OCI-LY7 (cell line): ENCODE results near the gene PSMB11. TPM values are rescaled to one million over a fixed set of nuclear protein-coding genes. Genes with fewer than 3 reads are reported as not detected.

ENCODE experiments used
- BruUV-seq: library from RNA; stranded (reverse); fragments of 400-500 nt; replicated peaks from 2 replicates; lab custom pipeline; 2021; lab: Mats Ljungman, UMichigan
- CTCF ChIA-PET: fragments of 300-600 bp; sonication (Branson Sonifier 250); formaldehyde crosslinking; loops from one replicate; lab custom pipeline; 2022; ENCODE audit warnings: antibody characterized with exemption; ENCODE audit not compliant: unreplicated experiment; lab: Charles Lee
- POLR2A ChIA-PET: fragments of 300-600 bp; sonication (Branson Sonifier 250); formaldehyde crosslinking; loops from one replicate; lab custom pipeline; 2022; ENCODE audit warnings: antibody characterized with exemption; lab: Charles Lee
- DNase-seq: peaks from one replicate; pipeline ENCODE4 v3.0.0-alpha.2; 2015; ENCODE audit warnings: low spot score
- H2AFZ ChIP-seq: fragments of 200-600 bp; sonication (generic), shearing (Covaris generic); 2 replicates; pipeline ENCODE4 v1.6.1; 2014; ENCODE audit warnings: mild to moderate bottlenecking, antibody characterized with exemption, low read length, moderate library complexity
- H3K27ac ChIP-seq: fragments of 200-600 bp; sonication (generic); 2 replicates; pipeline ENCODE4 v1.5.1; 2014; ENCODE audit warnings: mixed run types, low read depth, mild to moderate bottlenecking, moderate library complexity, low read length, inconsistent platforms; ENCODE audit not compliant: poor library complexity, severe bottlenecking
- H3K36me3 ChIP-seq: fragments of 200-600 bp; sonication (generic); 2 replicates; pipeline ENCODE4 v1.6.1; 2014; ENCODE audit warnings: mild to moderate bottlenecking, antibody characterized with exemption, low read length, moderate library complexity, mixed read lengths; ENCODE audit not compliant: insufficient read depth
- H3K4me1 ChIP-seq: fragments of 200-600 bp; sonication (generic); 2 replicates; pipeline ENCODE4 v1.5.1; 2014; ENCODE audit warnings: mild to moderate bottlenecking, low read length; ENCODE audit not compliant: insufficient read depth, poor library complexity, severe bottlenecking
- H3K4me2 ChIP-seq: fragments of 200-600 bp; sonication (generic); 2 replicates; pipeline ENCODE4 v1.6.1; 2014; ENCODE audit warnings: mild to moderate bottlenecking, low read length
- H3K4me3 ChIP-seq: fragments of 200-600 bp; sonication (generic); 2 replicates; pipeline ENCODE4 v1.5.1; 2014; ENCODE audit warnings: mild to moderate bottlenecking, low read depth, low read length; ENCODE audit not compliant: poor library complexity, severe bottlenecking
- H3K79me2 ChIP-seq: fragments of 200-600 bp; sonication (generic); 2 replicates; pipeline ENCODE4 v1.6.1; 2016; ENCODE audit warnings: low read depth, mild to moderate bottlenecking, low read length, moderate library complexity, mixed read lengths; ENCODE audit not compliant: insufficient read depth
- H3K9me2 ChIP-seq: fragments of 200-600 bp; sonication (generic); 2 replicates; pipeline ENCODE4 v1.6.1; 2016; ENCODE audit warnings: mild to moderate bottlenecking, low read length, mixed read lengths; ENCODE audit not compliant: insufficient read depth
- H3K9me3 ChIP-seq: fragments of 200-600 bp; sonication (generic); 2 replicates; pipeline ENCODE4 v1.6.1; 2014; ENCODE audit warnings: mild to moderate bottlenecking, mixed run types, low read length, mixed read lengths
- H4K20me1 ChIP-seq: fragments of 200-600 bp; sonication (generic); 2 replicates; pipeline ENCODE4 v1.6.1; 2014; ENCODE audit warnings: mild to moderate bottlenecking, antibody characterized with exemption, low read length, moderate library complexity, mixed read lengths; ENCODE audit not compliant: insufficient read depth
- CTCF ChIP-seq: fragments of 200-600 bp; sonication (generic); conservative IDR thresholded peaks from 2 replicates; pipeline ENCODE4 v1.5.1; 2014; ENCODE audit warnings: mild to moderate bottlenecking, antibody characterized with exemption, low read length, moderate library complexity, mixed read lengths
- EZH2phosphoT487 ChIP-seq: fragments of 200-600 bp; sonication (generic); IDR thresholded peaks from 2 replicates; pipeline ENCODE4 v1.6.1; 2018; ENCODE audit warnings: low read depth, borderline replicate concordance, mild to moderate bottlenecking, mixed run types, antibody characterized with exemption, low read length, moderate library complexity, mixed read lengths
- intact Hi-C: fragments of 100-400 bp; cut with micrococcal nuclease; formaldehyde crosslinking; loops from one replicate; pipeline ENCODE4 v1.10.0; 2022; ENCODE audit not compliant: unreplicated experiment
- total RNA-seq, 2 experiments: library from RNA; depleted of rRNA in 1 of 2; stranded (reverse); fragments of >200 nt in 1 of 2; shearing (Covaris generic) in 1 of 2; gene quantifications; 2 replicates each; pipeline ENCODE4 v1.2.3, GENCODE V29; 2014 to 2022

Gene PSMB11
- total RNA-seq, 2 experiments from 2014 or later, result not detected

- DNase-seq, result no peak
- no peaks in the 10 kb centered on the region for H3K9me3 ChIP-seq
- H3K4me2 ChIP-seq, result no peak overlapping the region
- H3K79me2 ChIP-seq, result no peaks in the 10 kb centered on the region
- no peaks in the 10 kb centered on the region for H3K4me1 ChIP-seq
- intact Hi-C loops, result no loop called here
- no peak overlapping the region for H3K4me3 ChIP-seq
- no peaks in the 10 kb centered on the region for H3K36me3 ChIP-seq
- ChIA-PET POLR2A (interaction anchor here (0.8 to 1.8 kb wide), 2 partner anchors 42 to 47 kb away, joined by 3 to 4 read pairs; no protein-coding TSS in a partner anchor), CTCF (interaction anchor here (1.1 kb wide), 1 partner anchor 63 kb away, joined by 3 read pairs; no protein-coding TSS in a partner anchor)
- no peaks in the 10 kb centered on the region for H3K9me2 ChIP-seq
- H3K27ac ChIP-seq, result no peak overlapping the region
- no peak for TF ChIP-seq CTCF
- TF ChIP-seq EZH2phosphoT487, result no peak
- BruUV-seq, result no TSS peak
- H2AFZ ChIP-seq, result no peak overlapping the region
- H4K20me1 ChIP-seq, result no peaks in the 10 kb centered on the region
Measured at GRCh38 chr14:23049011-23049410, 7.0 kb downstream of the PSMB11 start.

GRCh38 chr14:23051141-23052057 lies 9.4 kb downstream of the PSMB11 start:
- Histone ChIP-seq H3K4me3 (no peak overlapping the region), H3K79me2 (no peaks in the 10 kb centered on the region), H3K27ac (no peak overlapping the region), H2AFZ (no peak overlapping the region), H3K4me2 (no peak overlapping the region), H3K4me1 (peaks cover 5% of the 10 kb centered on the region), H4K20me1 (no peaks in the 10 kb centered on the region), H3K9me2 (no peaks in the 10 kb centered on the region), H3K9me3 (no peaks in the 10 kb centered on the region), H3K36me3 (no peaks in the 10 kb centered on the region)
- CTCF ChIA-PET, result no interaction called here
- no TSS peak for BruUV-seq
- DNase-seq, result no peak
- intact Hi-C loops, result loop anchor here (10.0 kb wide), 1 partner anchor 477 kb away; no protein-coding TSS in a partner anchor
- POLR2A ChIA-PET, result interaction anchor here (0.6 kb wide), 2 partner anchors 10 to 41 kb away, joined by 3 read pairs; no protein-coding TSS in a partner anchor
- TF ChIP-seq CTCF (no peak), EZH2phosphoT487 (no peak)
